Memory B cell (primary cell): ENCODE results near the gene KRTAP10-3.

Experiments used
- ATAC-seq: fragments of 150-1000 bp; cut with Tn5 transposase; 2 replicates; pipeline ENCODE4 v1.10.0; 2021; ENCODE audit warnings: low read depth, mild to moderate bottlenecking, moderate library complexity
- DNase-seq, 2 donors: peaks; one replicate each; pipeline ENCODE4 v3.0.0; 2022; ENCODE audit warnings: low spot score in 2 of 2
- H3K27ac Mint-ChIP-seq: one replicate; pipeline ENCODE4 v1.8.0; 2022; ENCODE audit warnings: mild to moderate bottlenecking, moderate library complexity, mixed read lengths
- H3K27me3 Mint-ChIP-seq: one replicate; pipeline ENCODE4 v1.8.0; 2022; ENCODE audit warnings: mixed read lengths
- H3K36me3 Mint-ChIP-seq: one replicate; pipeline ENCODE4 v1.8.0; 2022; ENCODE audit warnings: mild to moderate bottlenecking, mixed read lengths
- H3K4me1 Mint-ChIP-seq: one replicate; pipeline ENCODE4 v1.8.0; 2022; ENCODE audit warnings: mixed read lengths
- H3K4me3 Mint-ChIP-seq: one replicate; pipeline ENCODE4 v1.8.0; 2022; ENCODE audit warnings: mild to moderate bottlenecking, moderate library complexity, mixed read lengths
- H3K9me3 Mint-ChIP-seq: one replicate; pipeline ENCODE4 v1.8.0; 2022; ENCODE audit warnings: mixed read lengths

KRTAP10-3 gene

DNA sequence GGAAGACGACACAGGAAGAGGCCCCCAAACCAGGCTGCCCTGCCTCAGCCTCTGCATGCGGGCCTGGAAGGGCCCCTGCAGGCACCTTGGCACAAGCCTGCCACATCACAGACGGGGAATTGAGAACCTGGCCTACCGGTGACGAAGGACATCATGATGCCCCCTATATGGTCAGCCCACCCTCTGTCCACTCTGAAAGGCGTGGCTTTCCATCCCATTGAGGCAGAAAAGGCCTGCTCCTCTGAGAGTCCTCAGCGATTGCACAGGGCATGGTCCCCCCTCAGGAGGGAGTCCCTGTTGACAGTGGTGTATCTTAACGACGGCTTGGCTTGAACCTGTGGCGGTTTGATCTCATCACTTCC is 30.0 kb downstream of the KRTAP10-3 start:
- Mint-ChIP-seq H3K4me3 (no peak overlapping the region), H3K27ac (no peak overlapping the region), H3K36me3 (no peaks in the 10 kb centered on the region), H3K27me3 (peaks cover 9% of the 10 kb centered on the region), H3K4me1 (peaks cover 4% of the 10 kb centered on the region), H3K9me3 (peaks cover 1% of the 10 kb centered on the region)
- no peak for ATAC-seq
- no peak for DNase-seq

DNA sequence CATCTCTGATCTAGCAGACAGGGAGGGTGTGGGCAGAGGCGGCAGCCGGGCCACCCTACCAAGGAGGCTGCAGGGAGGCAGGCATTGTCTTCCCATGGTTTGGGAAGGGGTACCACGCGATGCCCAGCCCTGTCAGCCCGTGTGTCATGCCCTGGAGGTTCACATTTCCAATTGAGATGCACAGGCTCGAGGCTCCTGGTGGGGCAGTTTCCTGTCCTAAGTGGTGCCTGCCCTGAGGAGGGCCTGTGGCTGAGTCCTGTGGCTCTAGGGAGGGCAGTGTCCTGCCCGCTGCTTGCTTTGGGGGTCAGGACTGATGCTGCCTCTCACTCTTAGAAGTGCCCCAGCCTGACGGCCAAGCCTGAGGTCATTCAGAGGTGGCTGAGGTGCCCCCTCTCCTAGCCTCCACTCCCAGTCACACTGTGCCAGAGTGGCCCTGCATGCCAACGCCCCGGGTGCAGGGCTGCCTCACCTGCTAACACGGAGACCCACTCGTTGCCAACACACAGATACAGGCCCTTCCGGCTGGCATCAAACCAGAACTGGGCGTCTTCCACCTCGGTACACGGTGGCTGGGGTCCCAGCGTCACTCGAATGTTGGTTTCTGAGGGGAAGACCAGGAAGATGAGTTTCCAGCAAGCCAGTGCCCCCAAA is 30.5 kb downstream of the KRTAP10-3 start:
- no peak overlapping the region for H3K27ac Mint-ChIP-seq
- H3K36me3 Mint-ChIP-seq: no peaks in the 10 kb centered on the region
- peaks cover 4% of the 10 kb centered on the region for H3K4me1 Mint-ChIP-seq
- peaks cover 1% of the 10 kb centered on the region for H3K9me3 Mint-ChIP-seq
- ATAC-seq (no peak), DNase-seq (no peak)
- H3K27me3 Mint-ChIP-seq: peaks cover 9% of the 10 kb centered on the region
- no peak overlapping the region for H3K4me3 Mint-ChIP-seq

DNA sequence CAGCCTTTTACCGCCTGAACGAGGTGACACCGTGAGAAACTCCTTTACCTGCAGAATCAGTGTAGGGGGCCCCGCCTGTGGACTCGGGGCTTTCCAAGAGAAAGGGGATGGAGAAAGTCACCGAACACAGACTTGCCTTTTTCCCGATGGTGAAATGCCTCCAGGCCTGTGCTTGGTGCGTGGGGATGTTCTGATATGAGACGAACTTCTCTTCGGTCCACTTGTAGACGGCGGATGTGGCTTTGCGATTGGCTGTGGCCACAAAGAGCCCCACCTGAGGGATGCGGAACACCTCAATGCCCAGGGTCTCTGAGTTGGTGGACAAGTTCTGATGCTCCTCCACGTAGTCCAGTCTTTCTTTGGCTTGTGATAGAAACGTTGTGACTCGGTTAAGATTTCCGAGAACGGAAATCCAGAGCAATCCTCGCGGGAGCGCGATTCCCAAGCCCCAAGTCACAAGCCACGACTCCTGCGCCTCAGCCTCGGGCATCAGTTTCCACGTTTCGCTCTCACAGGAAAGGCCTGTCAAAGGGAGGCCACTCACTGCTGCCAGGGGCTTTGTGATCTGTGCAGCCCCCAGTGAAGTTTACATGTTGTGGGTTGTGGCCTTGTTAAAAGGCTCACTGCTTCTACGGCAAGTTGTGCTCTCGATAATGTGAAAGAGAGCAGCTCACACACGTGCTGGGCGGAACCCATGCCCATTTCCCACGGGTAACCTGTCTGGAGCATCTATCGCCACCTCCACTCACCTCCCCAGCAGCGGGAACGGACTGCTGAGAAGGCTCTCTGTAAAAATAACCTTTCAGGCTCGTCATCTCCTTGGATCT is 31.2 kb downstream of the KRTAP10-3 start:
- no peaks in the 10 kb centered on the region for H3K36me3 Mint-ChIP-seq
- DNase-seq (no peak), ATAC-seq (no peak)
- peaks cover 1% of the 10 kb centered on the region for H3K9me3 Mint-ChIP-seq
- H3K27me3 Mint-ChIP-seq: peaks cover 9% of the 10 kb centered on the region
- H3K27ac Mint-ChIP-seq: no peak overlapping the region
- H3K4me3 Mint-ChIP-seq: no peak overlapping the region
- peaks cover 4% of the 10 kb centered on the region for H3K4me1 Mint-ChIP-seq

DNA sequence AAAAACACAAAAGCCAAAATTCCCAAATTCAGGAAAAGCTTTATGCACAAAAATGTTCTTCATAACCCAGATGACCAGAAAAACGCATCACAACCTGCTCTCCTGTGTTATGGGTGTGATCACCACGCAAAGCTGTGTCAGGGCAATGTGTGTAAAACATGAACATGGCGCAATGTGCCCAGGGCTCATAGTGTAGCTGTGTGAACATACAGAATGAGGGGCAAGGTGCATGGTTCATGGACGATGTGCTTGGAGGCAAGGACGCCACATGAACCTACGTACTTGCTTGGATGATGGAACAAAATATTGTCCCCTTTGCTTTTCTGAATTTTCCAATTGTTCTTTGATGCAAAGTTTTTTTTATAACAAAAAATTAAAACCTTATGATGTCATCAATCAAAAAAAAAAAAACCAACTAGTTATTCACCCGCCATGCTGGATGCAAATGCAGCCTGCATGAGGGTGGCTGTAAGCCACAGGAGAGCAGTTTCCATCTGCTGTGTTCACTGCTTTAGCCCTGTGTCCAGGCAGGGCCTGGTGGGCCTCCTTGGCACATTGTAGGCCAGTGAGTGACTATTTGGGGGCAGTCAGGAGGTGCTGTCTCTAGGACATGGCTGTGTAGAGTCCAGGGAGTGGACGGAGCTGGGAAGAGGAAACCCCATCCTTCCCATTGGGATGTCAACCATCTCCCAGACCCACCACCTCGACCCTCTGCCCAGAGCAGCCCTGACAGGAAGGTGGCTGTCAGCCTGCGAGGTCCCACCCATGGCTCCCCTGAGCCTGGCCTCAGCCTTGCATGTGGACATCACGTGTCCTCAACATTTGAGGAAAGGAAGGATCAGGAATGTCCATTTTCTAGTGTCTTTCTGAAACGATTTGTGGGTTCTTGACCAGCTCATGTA is 32.2 kb downstream of the KRTAP10-3 start:
- H3K4me1 Mint-ChIP-seq: peaks cover 4% of the 10 kb centered on the region
- no peaks in the 10 kb centered on the region for H3K36me3 Mint-ChIP-seq
- peaks cover 6% of the 10 kb centered on the region for H3K27me3 Mint-ChIP-seq
- peaks cover 1% of the 10 kb centered on the region for H3K9me3 Mint-ChIP-seq
- no peak overlapping the region for H3K4me3 Mint-ChIP-seq
- H3K27ac Mint-ChIP-seq: no peak overlapping the region
- no peak for ATAC-seq
- no peak for DNase-seq

DNA sequence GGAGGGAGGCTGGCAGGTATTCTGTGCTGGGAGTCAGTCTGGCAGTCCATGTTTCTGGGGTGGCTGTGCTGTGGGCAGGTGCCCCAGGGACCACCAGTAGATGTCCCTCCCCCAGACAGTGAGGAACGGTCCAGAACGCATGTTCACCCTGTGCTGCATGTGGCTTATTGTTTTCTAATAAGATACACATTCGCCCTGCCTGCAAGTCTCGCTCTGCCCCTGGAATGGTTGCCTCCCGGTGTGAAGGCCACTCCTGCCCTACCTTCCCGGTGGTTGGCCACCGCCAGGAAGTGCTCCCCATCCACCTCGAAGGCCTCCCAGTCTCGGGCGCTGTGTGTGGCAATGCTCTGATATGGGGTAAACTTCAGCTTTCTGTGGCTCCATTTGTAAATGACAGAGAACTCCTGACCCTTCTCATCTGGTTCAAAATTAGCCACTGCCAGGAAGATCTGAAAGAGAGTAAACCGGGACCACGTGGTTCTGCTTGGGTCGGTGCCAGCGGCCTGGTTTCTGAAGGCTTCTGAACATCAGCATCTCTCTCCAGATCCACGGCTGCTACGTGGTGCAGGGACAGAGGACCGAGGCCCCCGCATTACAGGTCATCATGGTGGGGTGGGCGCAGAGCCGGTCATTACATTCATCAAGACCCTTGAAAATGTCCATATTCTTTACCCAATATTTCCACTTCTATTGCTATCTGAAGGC is 33.1 kb downstream of the KRTAP10-3 start:
- ATAC-seq (no peak), DNase-seq (no peak)
- Mint-ChIP-seq H3K9me3 (peaks cover 1% of the 10 kb centered on the region), H3K27ac (no peak overlapping the region), H3K27me3 (peaks cover 7% of the 10 kb centered on the region), H3K36me3 (no peaks in the 10 kb centered on the region), H3K4me3 (no peak overlapping the region), H3K4me1 (peaks cover 4% of the 10 kb centered on the region)

DNA sequence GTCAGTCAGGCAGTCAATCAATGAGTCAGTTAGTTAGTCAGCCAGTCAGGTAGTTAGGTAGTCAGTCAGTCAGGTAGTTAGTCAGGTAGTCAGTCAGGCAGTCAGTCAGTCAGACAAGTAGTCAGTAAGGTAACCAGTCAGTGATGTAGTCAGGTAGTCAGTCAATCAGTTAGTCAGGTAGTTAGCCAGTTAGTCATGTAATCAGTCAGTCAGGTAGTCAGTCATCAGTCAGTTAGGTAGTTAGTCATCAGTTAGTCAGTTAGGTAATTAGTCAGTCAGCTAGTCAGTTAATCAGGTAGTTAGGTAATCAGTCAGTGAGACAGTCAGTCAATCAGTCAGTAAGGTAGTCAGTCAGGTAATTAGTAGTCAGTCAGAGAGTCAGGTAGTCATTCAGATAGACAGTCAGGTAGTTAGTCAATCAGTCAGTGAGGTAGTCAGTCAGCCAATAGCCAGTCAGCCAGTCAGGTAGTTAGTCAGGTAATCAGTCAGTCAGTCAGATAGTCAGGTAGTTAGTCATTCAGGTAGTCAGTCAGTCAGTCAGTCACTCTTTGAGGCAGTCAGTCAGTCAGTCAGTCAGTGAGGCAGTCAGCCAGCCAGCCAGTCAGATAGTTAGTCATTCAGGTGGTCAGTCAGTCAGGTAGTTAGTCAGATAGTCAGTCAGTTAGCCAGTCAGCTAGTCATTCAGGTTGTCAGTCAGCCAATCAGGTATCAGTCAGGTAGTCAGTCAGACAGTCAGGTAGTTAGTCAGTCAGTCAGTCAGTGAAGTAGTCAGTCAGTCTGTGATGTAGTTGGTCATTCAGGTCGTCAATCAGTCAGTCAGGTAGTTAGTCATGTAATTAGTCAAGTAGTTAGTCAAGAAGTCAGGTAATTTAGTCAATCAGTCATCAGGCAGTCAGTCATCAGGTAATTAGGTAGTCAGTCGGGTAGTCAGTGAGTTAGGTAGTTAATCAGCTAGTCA is 33.9 kb downstream of the KRTAP10-3 start:
- H3K27ac Mint-ChIP-seq: no peak overlapping the region
- no peaks in the 10 kb centered on the region for H3K36me3 Mint-ChIP-seq
- H3K9me3 Mint-ChIP-seq: no peaks in the 10 kb centered on the region
- H3K27me3 Mint-ChIP-seq: peaks cover 4% of the 10 kb centered on the region
- ATAC-seq (no peak), DNase-seq (no peak)
- no peaks in the 10 kb centered on the region for H3K4me1 Mint-ChIP-seq
- H3K4me3 Mint-ChIP-seq: no peak overlapping the region

DNA sequence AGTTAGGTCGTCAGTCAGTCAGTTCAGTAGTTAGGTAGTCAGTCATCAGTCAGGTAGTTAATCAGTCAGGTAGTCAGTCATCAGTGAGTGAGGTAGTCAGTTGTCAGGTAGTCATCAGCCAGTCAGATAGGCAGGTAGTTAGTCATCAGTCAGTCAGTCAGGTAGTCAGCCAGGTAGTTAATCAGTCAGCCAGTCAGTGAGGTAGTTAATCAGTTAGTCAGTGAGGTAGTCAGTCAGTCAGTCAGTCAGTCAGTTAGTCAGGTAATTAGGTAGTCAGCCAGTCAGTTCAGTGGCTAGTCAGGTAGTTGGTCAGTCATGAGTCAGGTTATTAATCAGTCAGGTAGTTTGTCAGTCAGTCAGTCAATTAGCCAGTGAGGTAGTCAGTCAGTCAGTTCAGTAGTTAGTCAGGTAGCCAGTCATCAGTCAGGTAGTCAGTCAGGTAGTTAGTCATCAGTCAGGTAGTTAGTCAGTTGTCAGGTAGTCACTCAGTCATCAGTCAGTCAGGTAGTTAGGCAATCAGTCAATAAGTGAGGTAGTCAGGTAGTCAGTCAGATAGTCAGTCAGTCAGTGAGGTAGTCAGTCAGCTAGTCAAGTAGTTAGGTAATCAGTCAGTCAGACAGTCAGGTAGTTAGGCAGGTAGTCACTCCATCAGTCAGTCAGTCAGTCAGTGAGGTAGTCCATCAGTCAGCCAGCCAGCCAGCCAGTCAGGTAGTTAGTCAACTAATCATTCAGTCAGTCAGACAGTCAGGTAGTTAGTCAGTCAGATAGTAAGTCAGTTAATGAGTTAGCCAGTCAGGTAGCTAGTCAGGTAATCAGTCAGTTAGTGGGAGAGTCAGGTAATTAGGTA is 34.8 kb downstream of the KRTAP10-3 start:
- no peak overlapping the region for H3K27ac Mint-ChIP-seq
- no peak overlapping the region for H3K4me3 Mint-ChIP-seq
- no peaks in the 10 kb centered on the region for H3K9me3 Mint-ChIP-seq
- DNase-seq (no peak), ATAC-seq (no peak)
- H3K27me3 Mint-ChIP-seq: peaks cover 6% of the 10 kb centered on the region
- H3K4me1 Mint-ChIP-seq: no peaks in the 10 kb centered on the region
- H3K36me3 Mint-ChIP-seq: no peaks in the 10 kb centered on the region

DNA sequence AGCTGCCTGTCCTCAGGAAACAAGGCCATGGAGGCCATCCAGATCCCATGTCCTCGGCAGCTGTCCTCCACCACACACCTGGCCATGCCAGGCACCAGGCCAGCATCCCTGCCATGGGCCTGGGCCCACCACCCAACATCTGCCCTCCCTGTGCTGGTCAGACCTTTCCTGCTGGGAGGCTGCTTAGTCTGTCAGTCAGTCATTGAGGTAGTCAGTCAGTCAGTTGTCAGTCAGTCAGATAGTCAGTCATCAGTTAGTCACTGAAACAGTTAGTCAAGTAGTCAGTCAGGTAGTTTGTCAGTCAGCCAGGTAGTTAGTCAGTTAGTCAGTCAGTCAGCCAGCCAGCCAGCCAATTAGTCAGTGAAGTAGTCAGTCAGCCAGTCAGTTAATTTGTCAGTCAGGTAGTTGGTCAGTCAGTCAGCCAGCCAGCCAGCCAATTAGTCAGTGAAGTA is 35.8 kb downstream of the KRTAP10-3 start:
- Mint-ChIP-seq H3K27me3 (peaks cover 6% of the 10 kb centered on the region), H3K4me1 (no peaks in the 10 kb centered on the region), H3K4me3 (no peak overlapping the region), H3K36me3 (no peaks in the 10 kb centered on the region), H3K9me3 (no peaks in the 10 kb centered on the region), H3K27ac (no peak overlapping the region)
- ATAC-seq (no peak), DNase-seq (no peak)

DNA sequence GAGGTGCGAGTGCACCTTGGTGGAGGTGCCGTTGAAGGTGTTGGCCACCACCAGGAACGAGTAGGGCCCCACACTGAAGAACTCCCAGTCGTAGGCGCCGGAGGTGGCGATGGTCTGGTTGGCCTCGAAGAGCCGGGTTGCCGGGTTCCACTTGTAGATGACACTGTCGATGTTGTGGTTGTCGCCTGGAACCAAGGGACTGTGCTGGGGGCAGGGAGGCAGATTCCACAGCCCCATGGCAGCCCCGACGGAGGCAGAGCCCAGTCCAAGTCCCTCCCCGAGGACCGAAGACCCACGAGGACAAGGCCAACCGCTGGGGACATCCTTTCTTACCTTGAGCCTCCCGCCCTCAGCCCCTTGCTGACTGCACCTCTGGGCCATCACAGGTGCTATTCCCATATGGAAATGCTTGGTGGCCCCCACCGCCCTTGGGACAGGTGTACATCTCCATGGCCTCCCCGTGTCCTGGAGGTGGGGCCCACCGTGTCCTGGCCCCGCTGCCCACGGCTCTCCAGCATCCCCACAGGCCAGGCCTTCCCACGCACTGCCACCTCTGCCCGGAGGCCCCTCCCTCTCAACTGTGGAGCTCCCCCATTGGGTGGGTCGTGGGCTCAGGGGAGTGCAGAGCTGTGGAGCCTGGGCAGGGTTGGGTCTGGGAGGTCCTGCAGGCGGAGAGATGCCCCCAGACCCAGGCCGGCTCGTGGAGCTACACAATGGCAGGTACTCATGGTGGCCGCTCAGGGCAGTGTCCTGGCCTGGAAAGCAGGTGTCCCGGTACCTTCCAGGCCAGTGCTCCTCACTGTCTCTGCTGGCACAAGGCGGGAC is 36.5 kb downstream of the KRTAP10-3 start:
- DNase-seq (no peak), ATAC-seq (no peak)
- H3K4me1 Mint-ChIP-seq: no peaks in the 10 kb centered on the region
- H3K4me3 Mint-ChIP-seq: no peak overlapping the region
- H3K27me3 Mint-ChIP-seq: peaks cover 6% of the 10 kb centered on the region
- no peaks in the 10 kb centered on the region for H3K9me3 Mint-ChIP-seq
- H3K36me3 Mint-ChIP-seq: no peaks in the 10 kb centered on the region
- H3K27ac Mint-ChIP-seq: no peak overlapping the region

DNA sequence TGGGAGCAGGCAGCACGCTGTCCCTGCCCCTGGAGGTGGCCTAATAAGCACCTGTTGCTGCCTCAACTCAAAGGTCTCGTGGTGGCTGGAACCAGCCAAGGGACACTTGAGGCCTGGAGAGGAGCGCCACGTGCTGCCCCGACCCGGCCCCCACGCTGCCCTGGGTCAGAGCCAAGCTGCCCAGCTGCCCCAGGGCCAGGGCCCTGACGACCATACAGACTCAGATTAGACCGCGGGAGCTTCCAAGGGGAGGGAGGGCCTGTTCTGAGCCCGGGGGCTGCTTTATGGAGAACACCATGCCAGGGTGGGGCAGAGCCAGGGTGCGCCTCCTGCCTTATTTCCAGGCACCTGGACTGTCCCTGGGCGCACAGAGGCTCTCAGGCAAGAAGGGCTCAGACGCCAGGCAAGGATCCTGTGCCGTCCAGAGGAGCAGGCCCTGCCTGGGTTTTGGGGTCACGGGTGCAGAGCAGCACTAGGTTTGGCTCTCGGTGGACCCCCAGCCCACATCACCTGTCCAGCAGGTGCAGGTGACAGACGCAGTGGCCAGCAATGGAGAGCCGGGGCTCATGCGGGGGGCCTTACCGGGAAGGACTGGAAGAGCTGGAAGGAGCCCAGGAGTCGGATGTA is 37.2 kb downstream of the KRTAP10-3 start:
- Mint-ChIP-seq H3K27me3 (peaks cover 6% of the 10 kb centered on the region), H3K27ac (no peak overlapping the region), H3K36me3 (no peaks in the 10 kb centered on the region), H3K4me1 (no peaks in the 10 kb centered on the region), H3K4me3 (no peak overlapping the region), H3K9me3 (no peaks in the 10 kb centered on the region)
- ATAC-seq (no peak), DNase-seq (no peak)
